DMS153 treated with DMSO at 0.1 percent for 48 hours (cell line): Measurements from ENCODE around the gene OR8B12.
"Not testable (repeated sequence)": the region's sequence is repeated elsewhere in the genome, so short reads cannot be mapped to it uniquely, and the experiment has no call there.

Source experiments
- DNase-seq: peaks from one replicate; lab custom pipeline; 2025; ENCODE audit not compliant: unreplicated experiment; lab: John Stamatoyannopoulos, UW

OR8B12 gene

GRCh38 chr11:124533626-124534025 is 9.8 kb downstream of the OR8B12 start:
- DNase-seq: no peak

DNA sequence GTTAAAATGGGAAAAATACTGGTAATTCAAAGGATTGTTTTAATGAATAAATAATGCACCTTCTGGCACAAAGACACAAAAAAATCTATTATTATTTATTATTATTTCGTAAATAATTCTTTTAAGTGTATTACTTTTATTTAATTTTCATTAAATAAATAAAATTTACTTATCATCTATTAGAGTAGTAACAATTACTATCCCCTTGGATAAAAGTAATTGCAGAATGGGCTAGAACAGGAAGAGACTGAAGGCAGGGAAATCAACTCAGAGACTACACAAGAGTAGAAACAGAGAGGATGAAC is 23.0 kb downstream of the OR8B12 start:
- no peak for DNase-seq

DNA sequence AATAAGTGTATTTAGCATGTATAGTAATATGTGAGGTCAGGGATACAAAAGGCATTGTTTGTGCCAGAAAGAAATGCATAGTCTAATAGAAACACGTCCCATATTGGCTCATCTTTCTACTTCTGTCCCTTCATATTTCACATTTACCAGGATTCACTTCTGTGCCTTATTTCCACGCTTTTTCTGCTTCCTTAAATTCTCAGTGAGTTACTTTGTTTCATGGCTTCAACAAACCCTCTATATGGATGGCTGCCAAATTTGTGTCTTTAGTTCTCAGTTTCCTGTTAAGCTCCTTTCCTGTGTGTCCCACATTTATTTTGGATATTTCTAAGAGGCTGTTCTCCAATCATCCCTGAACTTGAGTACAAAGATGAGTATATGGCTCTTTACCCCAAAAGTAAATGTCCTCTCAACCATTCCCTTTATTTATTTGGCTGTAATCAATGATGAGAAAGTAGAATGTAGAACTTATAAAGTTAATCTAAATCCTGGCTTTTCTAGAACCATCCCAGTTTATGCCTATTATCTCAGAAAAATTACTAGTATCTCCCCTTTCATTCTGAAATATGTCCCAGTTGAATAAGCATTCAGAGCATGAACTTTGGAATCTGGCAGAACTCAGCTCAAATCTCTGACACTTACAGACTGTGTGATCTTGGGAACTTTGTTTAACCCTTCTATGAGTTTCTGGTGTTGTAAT is 23.5 kb downstream of the OR8B12 start:
- DNase-seq: no peak

DNA sequence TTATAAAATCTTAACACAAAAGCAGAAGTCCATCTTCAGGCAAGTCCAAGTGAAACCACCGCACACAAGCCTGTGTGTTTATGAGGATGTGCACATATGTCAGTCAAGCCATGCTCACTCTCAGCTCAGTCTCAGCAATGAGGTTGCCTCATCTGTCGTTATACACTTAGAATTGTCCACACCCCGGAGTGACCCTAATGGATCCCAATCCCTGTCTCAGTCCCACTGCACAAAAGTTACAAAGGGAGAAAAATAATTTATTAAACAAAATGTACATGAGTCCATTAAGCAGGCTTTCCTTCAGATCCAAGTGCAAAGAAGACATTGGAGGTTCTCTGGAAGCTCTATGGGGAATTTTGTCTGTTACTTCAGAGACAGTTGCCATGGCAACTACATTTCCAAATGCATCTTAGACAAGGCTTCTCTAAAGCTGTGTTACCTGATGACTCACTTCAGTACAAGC is 24.4 kb downstream of the OR8B12 start:
- DNase-seq: no peak

DNA sequence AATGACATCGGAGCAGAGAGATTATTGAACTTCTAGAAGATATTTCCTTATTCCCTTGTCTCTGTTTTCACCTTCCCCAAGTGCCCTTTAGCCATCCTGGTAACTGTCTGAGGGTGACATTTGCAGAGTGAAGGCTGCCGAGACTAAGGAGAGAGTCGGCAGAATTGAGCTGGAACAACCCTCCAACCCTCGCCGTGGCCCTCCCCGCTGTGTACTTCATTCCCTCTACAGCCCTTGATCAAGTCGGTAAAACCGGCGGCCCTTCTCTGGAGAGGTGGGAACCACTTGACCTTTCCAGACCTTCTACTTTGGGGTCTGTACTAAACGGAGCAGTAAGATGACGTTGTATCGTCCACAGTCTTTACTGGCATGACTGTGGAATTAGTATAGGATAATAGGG is 26.1 kb downstream of the OR8B12 start:
- no peak for DNase-seq

GRCh38 chr11:124514675-124515074 is 28.8 kb downstream of the OR8B12 start:
- not testable (repeated sequence) for DNase-seq

DNA sequence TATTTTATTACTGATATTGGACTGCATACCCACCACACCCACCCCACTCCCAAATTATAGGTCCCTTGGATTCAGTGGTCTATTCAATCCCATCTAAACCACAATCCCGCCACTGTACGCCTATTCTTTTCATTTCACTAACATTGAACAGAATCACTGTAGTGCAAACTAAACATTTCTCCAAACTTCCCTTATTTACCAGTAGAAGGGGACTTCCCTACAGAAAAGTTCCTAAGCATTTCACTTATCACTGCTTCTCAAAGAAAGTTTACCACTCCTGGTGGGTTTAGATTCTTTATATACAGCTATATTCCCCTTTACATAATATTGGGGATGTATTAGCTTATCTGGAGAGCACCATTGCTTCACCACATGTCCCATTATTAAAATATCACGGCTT is 29.3 kb downstream of the OR8B12 start:
- no peak for DNase-seq

DNA sequence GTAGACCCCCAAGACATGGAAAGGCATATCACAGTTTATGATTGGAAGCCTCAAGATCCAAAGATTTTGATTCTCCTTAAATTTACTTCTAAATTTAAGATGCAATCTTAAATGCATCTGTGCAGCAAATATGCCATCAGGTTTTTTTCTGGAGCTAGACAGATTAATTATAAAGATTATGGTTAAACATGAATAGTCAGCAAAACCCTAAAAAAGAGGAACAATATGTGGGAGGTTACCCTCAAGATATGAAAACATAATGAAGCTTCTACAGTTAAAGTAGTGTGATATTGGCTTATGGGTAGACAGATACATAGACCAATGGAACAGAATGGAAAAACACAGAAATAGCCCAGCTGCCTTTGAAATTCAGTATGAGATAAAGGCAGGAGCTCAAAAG is 31.7 kb downstream of the OR8B12 start:
- DNase-seq: no peak

GRCh38 chr11:124510279-124510678 is 33.2 kb downstream of the OR8B12 start:
- no peak for DNase-seq

GRCh38 chr11:124499711-124500110 is 43.7 kb downstream of the OR8B12 start:
- no peak for DNase-seq

GRCh38 chr11:124493016-124493655 is 50.3 kb downstream of the OR8B12 start:
- no peak for DNase-seq
